GM12874 (cell line): Measurements from ENCODE around the gene TLE6.

Experiments
- CTCF ChIP-seq: IDR thresholded peaks from 2 replicates; pipeline ENCODE4 v1.5.1; 2011; ENCODE audit warnings: low read depth, mild to moderate bottlenecking, control low read depth, low read length, moderate library complexity; ENCODE audit not compliant: insufficient read depth

Gene TLE6

GRCh38 chr19:3041327-3041726 is 64.0 kb downstream of the TLE6 start:
- TF ChIP-seq CTCF, result no peak

- no peak for TF ChIP-seq CTCF
These were observed 64.6 kb downstream of the TLE6 start for GRCh38 chr19:3041761-3042620.

GRCh38 chr19:3042621-3043267 is 65.4 kb downstream of the TLE6 start:
- no peak for TF ChIP-seq CTCF
